Bronchial smooth muscle cell (primary cell): ENCODE measurements around the gene DCP1B. TPM values are rescaled to one million over a fixed set of nuclear protein-coding genes. Genes with fewer than 3 reads are reported as not detected.

Experiments
- total RNA-seq: library from RNA; depleted of rRNA; stranded (reverse); fragments of >200 nt; gene quantifications from 2 replicates; pipeline ENCODE4 v1.2.1, GENCODE V29; 2014

The DCP1B gene
- total RNA-seq: 7.0 and 9.0 TPM in 2 replicates

DNA sequence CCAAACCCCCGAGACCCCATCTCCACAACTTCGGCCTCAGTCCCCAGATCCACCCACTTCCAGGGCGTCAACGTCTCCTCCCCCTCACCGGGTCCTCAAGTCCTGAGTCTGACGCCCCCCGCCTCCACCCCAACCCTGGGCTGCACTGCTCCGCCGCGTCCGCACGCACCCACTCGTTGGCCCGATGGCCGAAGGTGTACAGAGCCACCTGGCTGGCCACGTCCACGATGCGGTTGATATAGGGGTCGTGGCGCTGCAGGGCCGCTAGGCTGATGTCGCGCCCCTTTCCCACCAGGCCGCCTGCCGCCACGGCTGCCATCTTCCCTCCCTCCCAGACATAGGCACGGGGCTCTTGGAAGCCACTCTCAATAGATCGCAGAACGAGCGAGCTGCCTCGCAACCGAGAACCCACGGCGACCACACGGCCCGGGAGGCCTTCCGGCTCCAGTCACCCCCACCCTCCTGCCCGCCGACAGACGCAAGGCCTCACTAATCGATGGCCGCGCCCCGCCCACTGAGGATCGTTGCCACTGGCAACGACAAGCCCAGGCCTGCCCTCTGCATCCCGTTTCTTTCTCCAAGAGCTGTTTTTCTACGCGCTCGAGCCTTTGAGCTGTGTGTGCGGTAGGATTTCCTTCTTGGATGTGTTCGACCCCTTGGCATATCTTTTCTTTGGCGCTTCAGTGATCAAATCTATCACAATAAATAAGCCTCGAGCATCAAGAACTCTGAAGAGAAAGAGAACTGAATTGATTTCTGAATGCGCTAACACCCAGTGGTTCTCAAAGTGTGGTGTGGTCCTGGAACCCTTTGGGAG is at the start of gene DCP1B:
DCP1B (minus strand) TSS at position 345 of the 817 bp plus-strand sequence; CDS start at position 319, 26 bp downstream.

DNA sequence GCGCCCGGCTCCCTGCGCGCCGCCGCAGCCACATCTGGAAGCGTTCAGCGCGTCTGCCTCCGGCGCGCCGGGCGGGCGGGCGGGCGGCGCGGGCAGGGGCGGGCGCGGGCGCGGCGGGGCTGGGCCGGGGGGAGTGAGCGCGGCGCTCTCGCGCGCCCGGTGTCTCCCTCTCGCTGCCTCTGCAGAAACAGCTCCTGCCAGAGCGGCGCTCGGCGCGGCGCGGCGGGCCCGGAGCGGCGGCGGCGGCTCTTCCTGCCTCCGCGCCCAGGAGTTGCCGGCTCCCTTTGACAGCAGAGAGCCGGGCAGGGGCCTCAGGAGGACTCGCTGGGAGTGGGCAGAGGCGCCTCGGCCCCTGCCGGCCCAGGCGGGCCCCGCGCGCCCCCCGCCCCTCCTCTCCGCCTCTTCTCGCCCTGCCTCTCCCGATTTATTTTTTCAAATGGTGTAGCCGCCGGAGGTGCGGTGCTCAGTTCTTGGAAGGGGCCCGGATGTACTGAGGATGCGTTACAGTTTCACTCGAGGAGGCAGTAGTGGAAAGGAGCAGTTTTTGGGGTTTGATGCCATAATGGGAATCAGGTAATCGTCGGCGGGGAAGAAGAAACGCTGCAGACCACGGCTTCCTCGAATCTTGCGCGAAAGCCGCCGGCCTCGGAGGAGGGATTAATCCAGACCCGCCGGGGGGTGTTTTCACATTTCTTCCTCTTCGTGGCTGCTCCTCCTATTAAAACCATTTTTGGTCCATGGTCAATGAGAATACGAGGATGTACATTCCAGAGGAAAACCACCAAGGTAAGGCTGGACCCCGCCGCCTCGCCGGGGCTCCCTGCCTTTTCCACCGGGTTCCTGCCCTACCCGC is 48.8 kb upstream of the DCP1B start, which contains the start of gene CACNA1C:
CACNA1C (plus strand) TSS at position 162 of the 853 bp plus-strand sequence; CDS start at position 738, 576 bp downstream.

DNA sequence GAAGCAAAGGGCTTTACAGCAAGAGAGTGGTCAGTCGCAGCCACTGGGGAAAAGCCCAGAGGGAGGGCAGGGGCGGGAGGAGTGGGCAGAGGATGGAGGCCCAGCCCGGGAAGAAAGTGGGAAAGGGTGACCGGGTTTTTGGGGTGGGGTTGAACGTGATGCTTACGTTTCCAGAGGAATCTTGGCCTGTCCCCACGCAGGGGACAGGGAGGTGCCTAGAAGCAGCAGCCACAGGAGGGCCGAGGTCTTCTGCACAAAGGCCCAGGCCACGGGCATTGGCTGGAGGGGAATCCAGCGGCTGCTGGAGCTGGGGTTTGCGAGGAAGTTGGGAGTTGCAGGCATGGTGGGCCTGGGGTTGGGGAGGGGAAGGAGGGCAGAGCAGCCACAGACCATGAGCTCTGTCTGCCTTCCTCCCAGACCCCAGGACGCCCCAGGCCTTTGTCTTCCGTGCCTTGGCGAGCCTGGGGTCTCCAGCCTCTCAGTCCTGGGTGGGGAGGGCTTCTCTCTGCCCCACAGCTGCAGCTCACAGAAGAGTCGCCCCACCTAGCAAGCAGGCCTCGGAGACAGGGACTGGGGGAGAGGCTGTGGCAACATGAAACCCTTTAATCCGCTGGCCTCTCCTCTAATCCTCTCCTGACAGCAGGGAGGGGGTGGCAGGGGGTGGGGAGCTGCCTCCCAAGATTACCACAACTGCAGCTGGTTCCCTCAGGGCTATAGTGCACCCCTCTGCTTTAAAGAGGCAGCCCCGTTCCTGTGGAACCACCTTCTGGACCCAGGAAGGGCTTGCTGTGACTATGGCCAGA is 86.0 kb downstream of the DCP1B start, which contains the start of gene CACNA2D4:
CACNA2D4 (minus strand) TSS at position 572 of the 803 bp plus-strand sequence; CDS start at position 393, 179 bp downstream.

Other genes with a start within 250 kb of the DCP1B start
- not detected in 2 replicates for gene LRTM2, start 183.9 kb downstream of the DCP1B start, total RNA-seq
- gene CACNA2D4, start 85.8 kb downstream of the DCP1B start, total RNA-seq: 0.16 and 0.86 TPM in 2 replicates
- gene CACNA1C, start 48.5 kb upstream of the DCP1B start, total RNA-seq: 10.0 and 10.1 TPM in 2 replicates